Panc1 (cell line): Measurements from ENCODE around the gene MIEN1. TPM values are rescaled to one million over a fixed set of nuclear protein-coding genes. Genes with fewer than 3 reads are reported as not detected.

ENCODE experiments used
- ATAC-seq: fragments of 200-7000 bp; cut with Tn5 transposase; 2 replicates; pipeline ENCODE4 v1.9.1; 2020; ENCODE audit warnings: mild to moderate bottlenecking, moderate library complexity
- BruUV-seq: library from RNA; stranded (reverse); fragments of 400-500 nt; replicated peaks from 2 replicates; lab custom pipeline; 2021; lab: Mats Ljungman, UMichigan
- CTCF ChIA-PET: fragments of 300-600 bp; sonication (Branson Sonifier 250); formaldehyde crosslinking; loops from one replicate; lab custom pipeline; 2022; ENCODE audit warnings: antibody characterized with exemption; lab: Charles Lee
- POLR2A ChIA-PET: fragments of 300-600 bp; sonication (Branson Sonifier 250); formaldehyde crosslinking; loops from one replicate; lab custom pipeline; 2022; ENCODE audit warnings: antibody characterized with exemption; lab: Charles Lee
- DNase-seq: peaks from one replicate; pipeline ENCODE4 v3.0.0-alpha.2; 2010; ENCODE audit warnings: low read depth, low spot score
- H3K27ac ChIP-seq: 2 replicates; pipeline ENCODE4 v1.5.1; 2011; ENCODE audit warnings: mild to moderate bottlenecking, low read length, inconsistent platforms
- H3K27me3 ChIP-seq: fragments of 200-500 bp; sonication (Bioruptor generic); 2 replicates; pipeline ENCODE4 v1.6.0; 2014; ENCODE audit warnings: low read length, inconsistent platforms; ENCODE audit not compliant: control insufficient read depth, insufficient read depth
- H3K36me3 ChIP-seq: fragments of 200-500 bp; sonication (Bioruptor generic); 2 replicates; pipeline ENCODE4 v1.5.1; 2014; ENCODE audit warnings: inconsistent platforms, mild to moderate bottlenecking, low read length, moderate library complexity; ENCODE audit not compliant: control insufficient read depth, insufficient read depth
- H3K4me1 ChIP-seq: 2 replicates; pipeline ENCODE4 v1.5.1; 2011; ENCODE audit warnings: inconsistent platforms, mild to moderate bottlenecking, low read length, moderate library complexity; ENCODE audit not compliant: control insufficient read depth, insufficient read depth
- H3K4me3 ChIP-seq, 2 experiments: 2 replicates each; pipeline ENCODE4 v1.5.1; 2011 to 2012; ENCODE audit warnings: low read depth in 2 of 2, low read length in 2 of 2, mild to moderate bottlenecking in 2 of 2, inconsistent platforms in 1 of 2, moderate library complexity in 1 of 2
- H3K9me3 ChIP-seq: fragments of 200-500 bp; sonication (Bioruptor generic); 2 replicates; pipeline ENCODE4 v1.5.1; 2014; ENCODE audit warnings: low read depth, mild to moderate bottlenecking, inconsistent platforms, low read length, moderate library complexity; ENCODE audit not compliant: control insufficient read depth, insufficient read depth
- CTCF ChIP-seq: fragments of 450-650 bp; IDR thresholded peaks from 2 replicates; pipeline ENCODE4 v1.5.1; 2017; ENCODE audit warnings: mild to moderate bottlenecking
- POLR2AphosphoS5 ChIP-seq: IDR thresholded peaks from 2 replicates; pipeline ENCODE4 v1.6.1; 2012; ENCODE audit warnings: mild to moderate bottlenecking, low read depth, low read length, moderate library complexity
- REST ChIP-seq, 2 experiments: IDR thresholded peaks; 2 replicates each; pipeline ENCODE4 v1.6.1; 2011 to 2012; ENCODE audit warnings: low read depth in 2 of 2, control low read depth in 1 of 2, low read length in 1 of 2, mild to moderate bottlenecking in 1 of 2, moderate library complexity in 1 of 2; ENCODE audit not compliant: insufficient read depth in 1 of 2
- SIN3A ChIP-seq: IDR thresholded peaks from 2 replicates; pipeline ENCODE4 v1.6.1; 2012; ENCODE audit warnings: low read depth, mild to moderate bottlenecking, low read length, moderate library complexity, borderline replicate concordance; ENCODE audit not compliant: insufficient read depth
- TCF7L2 ChIP-seq: IDR thresholded peaks from 2 replicates; pipeline ENCODE4 v1.6.1; 2011; ENCODE audit warnings: mild to moderate bottlenecking, low read depth, low read length, inconsistent platforms
- in situ Hi-C: cut with HindIII; loops from 2 replicates; pipeline ENCODE4 v1.10.0; 2016; ENCODE audit warnings: low sequenced_read_pairs, low pct_unique_long_range_greater_than_20kb
- intact Hi-C: fragments of 100-400 bp; cut with micrococcal nuclease; formaldehyde crosslinking; loops from one replicate; pipeline ENCODE4 v1.10.0; 2022; ENCODE audit not compliant: unreplicated experiment
- total RNA-seq: library from RNA; stranded (reverse); gene quantifications from one replicate; pipeline ENCODE4 v1.2.1, GENCODE V29; 2021; ENCODE audit not compliant: unreplicated experiment

Gene MIEN1
- total RNA-seq, 1 experiment from 2014 or later = 103 TPM

DNA sequence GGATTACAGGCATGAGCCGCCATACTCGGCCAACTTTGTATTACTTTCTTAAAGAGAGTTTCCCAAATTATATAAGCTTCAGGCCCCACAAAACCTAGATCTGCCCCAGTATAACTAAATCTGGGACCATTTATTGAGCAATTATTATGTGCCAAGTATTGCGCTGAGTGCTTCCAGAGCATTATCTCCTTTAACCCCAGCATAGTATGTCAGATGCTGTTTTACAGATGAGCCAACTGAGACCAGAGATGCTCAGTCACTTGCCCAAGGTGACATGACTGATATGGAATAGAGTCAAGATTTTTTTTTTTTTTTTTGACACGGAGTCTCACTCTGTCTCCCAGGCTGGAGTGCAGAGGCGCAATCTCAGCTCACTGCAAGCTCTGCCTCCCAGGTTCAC is 32.4 kb downstream of the MIEN1 start:
- Histone ChIP-seq H3K36me3 (peaks cover 3% of the 10 kb centered on the region; the same call in 1 of the 2 replicates), H3K9me3 (no peaks in the 10 kb centered on the region), H3K27me3 (no peaks in the 10 kb centered on the region), H3K4me3 (no peak overlapping the region), H3K4me1 (peaks cover 27% of the 10 kb centered on the region), H3K27ac (no peak overlapping the region)
- ChIA-PET POLR2A (interaction anchor here (0.7 kb wide), 1 partner anchor 107 kb away, joined by 6 read pairs; no protein-coding TSS in a partner anchor), CTCF (no interaction called here)
- intact Hi-C loops (no loop called here), in situ Hi-C loops (no loop called here)
- no peak for TF ChIP-seq POLR2AphosphoS5
- no peak for TF ChIP-seq CTCF
- TF ChIP-seq TCF7L2 = no peak
- TF ChIP-seq REST (IDR thresholded peaks at IDR 0.05; ENCODE audit: insufficient read depth in 1 of 2, low read depth in 2 of 2, low read length in 1 of 2) = no peak
- TF ChIP-seq SIN3A = no peak
- no peak for ATAC-seq
- no TSS peak for BruUV-seq
- no peak for DNase-seq

- no peak for TF ChIP-seq POLR2AphosphoS5
- no peak for TF ChIP-seq CTCF
- no peak for TF ChIP-seq TCF7L2
- TF ChIP-seq REST (IDR thresholded peaks at IDR 0.05; ENCODE audit: insufficient read depth in 1 of 2, low read depth in 2 of 2, low read length in 1 of 2) = no peak
- TF ChIP-seq SIN3A = no peak
- H3K9me3 ChIP-seq = no peaks in the 10 kb centered on the region
- H3K36me3 ChIP-seq = peaks cover 3% of the 10 kb centered on the region; the same call in 1 of the 2 replicates
- no peak overlapping the region for H3K4me3 ChIP-seq
- DNase-seq (no peak), ATAC-seq (no peak)
- POLR2A ChIA-PET = no interaction called here
- H3K4me1 ChIP-seq = peaks cover 14% of the 10 kb centered on the region
- H3K27ac ChIP-seq = no peak overlapping the region
- no peaks in the 10 kb centered on the region for H3K27me3 ChIP-seq
- BruUV-seq = no TSS peak
- intact Hi-C loops (no loop called here), in situ Hi-C loops (no loop called here)
- CTCF ChIA-PET = no interaction called here
Observed at GRCh38 chr17:39696731-39697130, 33.6 kb downstream of the MIEN1 start.
